SK-N-SH treated with all-trans-retinoic acid at 6 μM for 48 hours (cell line): ENCODE results near the gene TMEM94.

Source experiments
- ATAC-seq: fragments of 200-7000 bp; cut with Tn5 transposase; 3 replicates; pipeline ENCODE4 v1.9.1; 2020; ENCODE audit warnings: mild to moderate bottlenecking, moderate library complexity
- BACH2 ChIP-seq: fragments of 250-450 bp; sonication (Bioruptor Pico); IDR thresholded peaks from 2 replicates; pipeline ENCODE4 v1.9.0; 2021; ENCODE audit warnings: mild to moderate bottlenecking, borderline replicate concordance
- CREB5 ChIP-seq: fragments of 250-450 bp; sonication (Bioruptor Pico); IDR thresholded peaks from 2 replicates; pipeline ENCODE4 v1.5.1; 2020; ENCODE audit warnings: low read depth, mild to moderate bottlenecking, moderate library complexity
- CSDC2 ChIP-seq: fragments of 250-450 bp; sonication (Bioruptor Pico); IDR thresholded peaks from 2 replicates; pipeline ENCODE4 v1.5.0; 2020; ENCODE audit warnings: mild to moderate bottlenecking, moderate library complexity
- ISL1 ChIP-seq: fragments of 250-450 bp; sonication (Bioruptor Pico); IDR thresholded peaks from 2 replicates; pipeline ENCODE4 v2.1.2; 2022; ENCODE audit warnings: mild to moderate bottlenecking, moderate library complexity
- PPARA ChIP-seq: fragments of 250-450 bp; sonication (Bioruptor Pico); IDR thresholded peaks from 2 replicates; pipeline ENCODE4 v1.5.0; 2020; ENCODE audit warnings: mild to moderate bottlenecking, borderline replicate concordance
- RARB ChIP-seq: fragments of 250-450 bp; sonication (Bioruptor Pico); IDR thresholded peaks from 2 replicates; pipeline ENCODE4 v1.8.0; 2021; ENCODE audit warnings: mild to moderate bottlenecking, moderate library complexity
- SNAI2 ChIP-seq: fragments of 250-450 bp; sonication (Bioruptor Pico); IDR thresholded peaks from 2 replicates; pipeline ENCODE4 v1.5.0; 2020; ENCODE audit warnings: mild to moderate bottlenecking, moderate library complexity
- TCF4 ChIP-seq: fragments of 250-450 bp; sonication (Bioruptor Pico); IDR thresholded peaks from 2 replicates; pipeline ENCODE4 v1.8.0; 2021; ENCODE audit warnings: mild to moderate bottlenecking, moderate library complexity, borderline replicate concordance
- TOX ChIP-seq: fragments of 250-450 bp; sonication (Bioruptor Pico); IDR thresholded peaks from 2 replicates; pipeline ENCODE4 v1.8.0; 2021; ENCODE audit warnings: mild to moderate bottlenecking, moderate library complexity, borderline replicate concordance
- ZC3H10 ChIP-seq: fragments of 250-450 bp; sonication (Bioruptor Pico); IDR thresholded peaks from 2 replicates; pipeline ENCODE4 v1.5.1; 2021; ENCODE audit warnings: mild to moderate bottlenecking, moderate library complexity
- ZFP3 ChIP-seq: fragments of 250-450 bp; sonication (Bioruptor Pico); IDR thresholded peaks from 2 replicates; pipeline ENCODE4 v1.5.0; 2020; ENCODE audit warnings: mild to moderate bottlenecking, moderate library complexity
- ZNF565 ChIP-seq: fragments of 450-650 bp; formaldehyde crosslinking; conservative IDR thresholded peaks from 2 replicates; pipeline ENCODE4 v1.5.0; 2020; ENCODE audit warnings: low read depth, mild to moderate bottlenecking, moderate library complexity
- ZNF70 ChIP-seq: fragments of 450-650 bp; formaldehyde crosslinking; IDR thresholded peaks from 2 replicates; pipeline ENCODE4 v1.5.0; 2020; ENCODE audit warnings: mild to moderate bottlenecking, moderate library complexity
- ZNF8 ChIP-seq: fragments of 450-650 bp; formaldehyde crosslinking; IDR thresholded peaks from 2 replicates; pipeline ENCODE4 v1.5.0; 2020; ENCODE audit warnings: mild to moderate bottlenecking, moderate library complexity
- TF ChIP-seq, protein P1 (sequence below): fragments of 250-450 bp; sonication (Bioruptor Pico); IDR thresholded peaks from 2 replicates; pipeline ENCODE4 v1.5.1; 2021; ENCODE audit warnings: mild to moderate bottlenecking, moderate library complexity
- TF ChIP-seq, protein P2 (sequence below): fragments of 250-450 bp; sonication (Bioruptor Pico); IDR thresholded peaks from 2 replicates; pipeline ENCODE4 v1.8.0; 2021; ENCODE audit warnings: low read depth, mild to moderate bottlenecking, moderate library complexity, borderline replicate concordance
- TF ChIP-seq, protein P3 (sequence below): fragments of 250-450 bp; sonication (Bioruptor Pico); IDR thresholded peaks from 2 replicates; pipeline ENCODE4 v1.8.0; 2020; ENCODE audit warnings: mild to moderate bottlenecking, moderate library complexity, borderline replicate concordance
- TF ChIP-seq, protein P4 (sequence below): fragments of 250-450 bp; sonication (Bioruptor Pico); IDR thresholded peaks from 2 replicates; pipeline ENCODE4 v1.5.0; 2020; ENCODE audit warnings: mild to moderate bottlenecking, moderate library complexity

TMEM94 gene

GRCh38 chr17:75521951-75522727 lies 65.7 kb downstream of the TMEM94 start:
- no peak for ATAC-seq
- TF ChIP-seq, protein P1, sequence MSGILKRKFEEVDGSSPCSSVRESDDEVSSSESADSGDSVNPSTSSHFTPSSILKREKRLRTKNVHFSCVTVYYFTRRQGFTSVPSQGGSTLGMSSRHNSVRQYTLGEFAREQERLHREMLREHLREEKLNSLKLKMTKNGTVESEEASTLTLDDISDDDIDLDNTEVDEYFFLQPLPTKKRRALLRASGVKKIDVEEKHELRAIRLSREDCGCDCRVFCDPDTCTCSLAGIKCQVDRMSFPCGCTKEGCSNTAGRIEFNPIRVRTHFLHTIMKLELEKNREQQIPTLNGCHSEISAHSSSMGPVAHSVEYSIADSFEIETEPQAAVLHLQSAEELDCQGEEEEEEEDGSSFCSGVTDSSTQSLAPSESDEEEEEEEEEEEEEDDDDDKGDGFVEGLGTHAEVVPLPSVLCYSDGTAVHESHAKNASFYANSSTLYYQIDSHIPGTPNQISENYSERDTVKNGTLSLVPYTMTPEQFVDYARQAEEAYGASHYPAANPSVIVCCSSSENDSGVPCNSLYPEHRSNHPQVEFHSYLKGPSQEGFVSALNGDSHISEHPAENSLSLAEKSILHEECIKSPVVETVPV (CRISPR knock-in tag): no peak
- TF ChIP-seq, protein P2, sequence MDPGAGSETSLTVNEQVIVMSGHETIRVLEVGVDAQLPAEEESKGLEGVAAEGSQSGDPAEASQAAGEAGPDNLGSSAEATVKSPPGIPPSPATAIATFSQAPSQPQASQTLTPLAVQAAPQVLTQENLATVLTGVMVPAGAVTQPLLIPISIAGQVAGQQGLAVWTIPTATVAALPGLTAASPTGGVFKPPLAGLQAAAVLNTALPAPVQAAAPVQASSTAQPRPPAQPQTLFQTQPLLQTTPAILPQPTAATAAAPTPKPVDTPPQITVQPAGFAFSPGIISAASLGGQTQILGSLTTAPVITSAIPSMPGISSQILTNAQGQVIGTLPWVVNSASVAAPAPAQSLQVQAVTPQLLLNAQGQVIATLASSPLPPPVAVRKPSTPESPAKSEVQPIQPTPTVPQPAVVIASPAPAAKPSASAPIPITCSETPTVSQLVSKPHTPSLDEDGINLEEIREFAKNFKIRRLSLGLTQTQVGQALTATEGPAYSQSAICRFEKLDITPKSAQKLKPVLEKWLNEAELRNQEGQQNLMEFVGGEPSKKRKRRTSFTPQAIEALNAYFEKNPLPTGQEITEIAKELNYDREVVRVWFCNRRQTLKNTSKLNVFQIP (CRISPR knock-in tag): no peak
- no peak for TF ChIP-seq ZNF70 (CRISPR knock-in tag)
- no peak for TF ChIP-seq ISL1 (CRISPR knock-in tag)
- TF ChIP-seq, all 23 proteins: peak for 0

DNA sequence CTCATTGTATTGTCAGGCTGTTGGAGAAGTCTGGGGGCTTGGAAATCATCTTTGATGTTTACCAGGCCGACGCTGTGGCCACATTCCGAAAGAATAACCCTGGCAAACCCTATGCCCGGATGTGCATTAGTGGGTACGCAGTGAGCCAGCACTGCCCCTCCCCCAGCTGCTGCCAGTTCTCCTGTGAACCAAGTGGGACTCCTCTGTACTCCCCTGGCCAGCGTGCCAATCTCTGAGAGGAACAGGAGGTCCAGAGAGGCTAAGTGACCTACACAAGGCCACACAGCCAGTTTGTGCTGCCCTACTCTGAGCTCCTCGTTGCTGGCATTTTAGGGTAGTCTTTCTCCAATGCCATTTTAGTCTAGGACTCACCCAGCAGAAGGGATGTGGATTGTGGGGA lies 67.2 kb downstream of the TMEM94 start:
- TF ChIP-seq PPARA (CRISPR knock-in tag): no peak
- TF ChIP-seq RARB (CRISPR knock-in tag): no peak
- no peak for TF ChIP-seq BACH2
- no peak for TF ChIP-seq TOX (CRISPR knock-in tag)
- no peak for TF ChIP-seq ZNF565 (CRISPR knock-in tag)
- TF ChIP-seq ZC3H10: no peak
- no peak for TF ChIP-seq ZFP3 (CRISPR knock-in tag)
- TF ChIP-seq, protein P1 (CRISPR knock-in tag): no peak
- no peak for TF ChIP-seq ISL1 (CRISPR knock-in tag)
- TF ChIP-seq ZNF8 (CRISPR knock-in tag): no peak
- TF ChIP-seq TCF4: no peak
- TF ChIP-seq SNAI2 (CRISPR knock-in tag): no peak
- TF ChIP-seq ZNF70 (CRISPR knock-in tag): no peak
- TF ChIP-seq, protein P3, sequence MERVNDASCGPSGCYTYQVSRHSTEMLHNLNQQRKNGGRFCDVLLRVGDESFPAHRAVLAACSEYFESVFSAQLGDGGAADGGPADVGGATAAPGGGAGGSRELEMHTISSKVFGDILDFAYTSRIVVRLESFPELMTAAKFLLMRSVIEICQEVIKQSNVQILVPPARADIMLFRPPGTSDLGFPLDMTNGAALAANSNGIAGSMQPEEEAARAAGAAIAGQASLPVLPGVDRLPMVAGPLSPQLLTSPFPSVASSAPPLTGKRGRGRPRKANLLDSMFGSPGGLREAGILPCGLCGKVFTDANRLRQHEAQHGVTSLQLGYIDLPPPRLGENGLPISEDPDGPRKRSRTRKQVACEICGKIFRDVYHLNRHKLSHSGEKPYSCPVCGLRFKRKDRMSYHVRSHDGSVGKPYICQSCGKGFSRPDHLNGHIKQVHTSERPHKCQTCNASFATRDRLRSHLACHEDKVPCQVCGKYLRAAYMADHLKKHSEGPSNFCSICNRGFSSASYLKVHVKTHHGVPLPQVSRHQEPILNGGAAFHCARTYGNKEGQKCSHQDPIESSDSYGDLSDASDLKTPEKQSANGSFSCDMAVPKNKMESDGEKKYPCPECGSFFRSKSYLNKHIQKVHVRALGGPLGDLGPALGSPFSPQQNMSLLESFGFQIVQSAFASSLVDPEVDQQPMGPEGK (CRISPR knock-in tag): no peak
- TF ChIP-seq CSDC2 (CRISPR knock-in tag): no peak
- no peak for TF ChIP-seq CREB5 (CRISPR knock-in tag)
- TF ChIP-seq, protein P4, sequence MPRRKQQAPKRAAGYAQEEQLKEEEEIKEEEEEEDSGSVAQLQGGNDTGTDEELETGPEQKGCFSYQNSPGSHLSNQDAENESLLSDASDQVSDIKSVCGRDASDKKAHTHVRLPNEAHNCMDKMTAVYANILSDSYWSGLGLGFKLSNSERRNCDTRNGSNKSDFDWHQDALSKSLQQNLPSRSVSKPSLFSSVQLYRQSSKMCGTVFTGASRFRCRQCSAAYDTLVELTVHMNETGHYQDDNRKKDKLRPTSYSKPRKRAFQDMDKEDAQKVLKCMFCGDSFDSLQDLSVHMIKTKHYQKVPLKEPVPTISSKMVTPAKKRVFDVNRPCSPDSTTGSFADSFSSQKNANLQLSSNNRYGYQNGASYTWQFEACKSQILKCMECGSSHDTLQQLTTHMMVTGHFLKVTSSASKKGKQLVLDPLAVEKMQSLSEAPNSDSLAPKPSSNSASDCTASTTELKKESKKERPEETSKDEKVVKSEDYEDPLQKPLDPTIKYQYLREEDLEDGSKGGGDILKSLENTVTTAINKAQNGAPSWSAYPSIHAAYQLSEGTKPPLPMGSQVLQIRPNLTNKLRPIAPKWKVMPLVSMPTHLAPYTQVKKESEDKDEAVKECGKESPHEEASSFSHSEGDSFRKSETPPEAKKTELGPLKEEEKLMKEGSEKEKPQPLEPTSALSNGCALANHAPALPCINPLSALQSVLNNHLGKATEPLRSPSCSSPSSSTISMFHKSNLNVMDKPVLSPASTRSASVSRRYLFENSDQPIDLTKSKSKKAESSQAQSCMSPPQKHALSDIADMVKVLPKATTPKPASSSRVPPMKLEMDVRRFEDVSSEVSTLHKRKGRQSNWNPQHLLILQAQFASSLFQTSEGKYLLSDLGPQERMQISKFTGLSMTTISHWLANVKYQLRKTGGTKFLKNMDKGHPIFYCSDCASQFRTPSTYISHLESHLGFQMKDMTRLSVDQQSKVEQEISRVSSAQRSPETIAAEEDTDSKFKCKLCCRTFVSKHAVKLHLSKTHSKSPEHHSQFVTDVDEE (CRISPR knock-in tag): no peak
- ATAC-seq: no peak
